ENCODE data around the gene PHYKPL. TPM values are rescaled to one million over a fixed set of nuclear protein-coding genes. Genes with fewer than 3 reads are reported as not detected.
"Not testable (repeated sequence)": the region's sequence is repeated elsewhere in the genome, so short reads cannot be mapped to it uniquely, and the experiment has no call there.

The PHYKPL gene
- total RNA-seq, 2 experiments from 2014 or later = 65.5 to 68.2 TPM

DNA sequence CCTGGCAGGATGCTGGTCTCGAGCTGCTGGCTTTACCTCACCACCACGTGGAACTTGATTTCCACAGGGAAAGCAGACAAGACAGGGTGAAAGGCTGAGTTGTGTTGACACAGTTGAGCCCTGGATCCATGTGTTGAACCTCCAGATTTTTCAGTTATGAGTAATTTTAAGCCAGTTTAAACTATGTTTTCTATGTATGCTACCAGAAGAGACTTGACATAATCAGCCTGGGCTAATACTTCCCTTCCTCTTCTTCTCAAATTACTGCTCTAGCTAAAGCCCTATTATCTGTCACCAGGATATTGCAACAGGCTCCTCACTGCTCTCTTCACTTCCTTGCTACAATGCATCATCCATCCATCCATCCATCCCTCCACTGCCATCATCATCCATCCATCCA lies 12.0 kb upstream of the PHYKPL start:
- ChIA-PET POLR2A (no interaction called here), CTCF (no interaction called here)

GRCh38 chr5:178242416-178242815 lies 9.8 kb upstream of the PHYKPL start:
- POLR2A ChIA-PET = no interaction called here
- CTCF ChIA-PET = no interaction called here

- ChIA-PET CTCF (interaction anchor here (1.4 kb wide), 1 partner anchor 11 kb away, joined by 3 read pairs; no protein-coding TSS in a partner anchor), POLR2A (interaction anchor here (1.0 kb wide), 1 partner anchor 10 kb away, joined by 5 read pairs; the partner anchor contains the start of gene PHYKPL)
Observed at GRCh38 chr5:178241688-178242231, 9.2 kb upstream of the PHYKPL start.

DNA sequence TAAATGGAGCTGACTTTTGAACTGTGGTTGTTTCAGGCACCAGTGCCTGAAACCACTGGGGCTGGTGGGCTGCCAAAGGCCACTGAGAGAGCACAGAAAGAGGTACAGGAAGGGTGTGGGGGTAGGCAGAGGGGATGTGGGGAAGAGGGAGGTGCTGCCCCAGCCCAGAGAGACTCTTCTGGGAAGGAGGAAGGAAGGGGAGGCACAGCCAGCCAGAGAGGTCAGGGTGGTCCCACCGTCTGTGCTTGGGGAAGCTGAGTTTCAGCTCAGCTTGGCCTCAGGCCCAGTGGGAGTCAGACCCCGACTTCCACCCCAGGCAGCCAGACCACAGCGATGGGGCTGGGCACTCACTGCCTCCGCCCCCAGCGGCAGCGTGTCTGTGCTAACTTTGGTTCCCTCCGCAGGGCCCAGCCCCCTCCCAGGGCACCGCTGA lies 8.6 kb upstream of the PHYKPL start:
- ChIA-PET POLR2A (interaction anchor here (1.0 kb wide), 1 partner anchor 9 kb away, joined by 5 read pairs; the partner anchor contains the start of gene PHYKPL), CTCF (interaction anchor here (0.7 to 1.4 kb wide), 2 partner anchors 12 to 1245 kb away, joined by 3 read pairs; no protein-coding TSS in a partner anchor)

DNA sequence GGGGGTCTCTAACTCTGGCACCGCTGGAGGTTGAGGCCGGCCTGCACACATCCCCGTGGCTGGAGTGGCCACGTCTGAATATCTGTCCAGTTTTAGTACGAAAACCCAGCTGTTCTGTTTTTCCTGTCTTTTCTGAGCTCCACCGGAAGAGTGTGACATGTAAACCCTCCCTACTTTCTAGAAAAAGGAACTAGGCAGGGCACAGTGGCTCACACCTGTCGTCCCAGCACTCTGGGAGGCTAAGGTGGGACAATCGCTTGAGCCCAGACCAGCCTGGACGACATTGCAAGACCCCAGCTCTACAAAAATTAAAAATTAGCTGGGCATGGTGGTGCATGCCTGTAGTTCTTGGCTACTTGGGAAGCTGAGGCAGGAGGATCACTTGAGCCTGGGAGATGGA lies 8.2 kb upstream of the PHYKPL start:
- CTCF ChIA-PET = interaction anchor here (0.7 to 1.4 kb wide), 2 partner anchors 12 to 1246 kb away, joined by 3 read pairs; no protein-coding TSS in a partner anchor
- POLR2A ChIA-PET = interaction anchor here (1.0 kb wide), 1 partner anchor 9 kb away, joined by 5 read pairs; the partner anchor contains the start of gene PHYKPL

DNA sequence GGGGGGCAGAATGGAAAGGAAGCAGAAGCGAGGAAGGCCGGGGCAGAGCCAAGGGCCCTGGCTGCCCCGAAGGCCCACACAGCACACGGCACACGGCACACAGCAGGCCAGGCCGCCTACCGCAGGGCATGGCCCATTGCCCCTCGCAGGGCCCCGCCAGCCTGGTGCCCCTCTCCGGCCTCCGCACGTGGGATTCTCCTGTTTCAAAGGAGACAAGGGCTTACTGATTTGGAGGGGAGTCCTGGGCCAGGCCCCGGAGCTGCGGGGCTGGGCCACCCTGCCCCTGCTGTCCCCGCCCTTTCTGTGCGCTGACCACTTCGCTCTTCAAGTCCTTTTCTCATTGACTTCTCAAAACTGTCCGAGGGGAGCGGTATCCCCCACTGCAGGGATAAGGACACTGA lies 7.7 kb upstream of the PHYKPL start:
- CTCF ChIA-PET = no interaction called here

GRCh38 chr5:178239626-178240301 lies 7.2 kb upstream of the PHYKPL start:
- POLR2A ChIA-PET = interaction anchor here (1.2 kb wide), 1 partner anchor 9 kb away, joined by 4 read pairs; no protein-coding TSS in a partner anchor
- CTCF ChIA-PET = not testable (repeated sequence)

More for the DNA sequence above, 7.7 kb upstream of the PHYKPL start:
- POLR2A ChIA-PET = no interaction called here

DNA sequence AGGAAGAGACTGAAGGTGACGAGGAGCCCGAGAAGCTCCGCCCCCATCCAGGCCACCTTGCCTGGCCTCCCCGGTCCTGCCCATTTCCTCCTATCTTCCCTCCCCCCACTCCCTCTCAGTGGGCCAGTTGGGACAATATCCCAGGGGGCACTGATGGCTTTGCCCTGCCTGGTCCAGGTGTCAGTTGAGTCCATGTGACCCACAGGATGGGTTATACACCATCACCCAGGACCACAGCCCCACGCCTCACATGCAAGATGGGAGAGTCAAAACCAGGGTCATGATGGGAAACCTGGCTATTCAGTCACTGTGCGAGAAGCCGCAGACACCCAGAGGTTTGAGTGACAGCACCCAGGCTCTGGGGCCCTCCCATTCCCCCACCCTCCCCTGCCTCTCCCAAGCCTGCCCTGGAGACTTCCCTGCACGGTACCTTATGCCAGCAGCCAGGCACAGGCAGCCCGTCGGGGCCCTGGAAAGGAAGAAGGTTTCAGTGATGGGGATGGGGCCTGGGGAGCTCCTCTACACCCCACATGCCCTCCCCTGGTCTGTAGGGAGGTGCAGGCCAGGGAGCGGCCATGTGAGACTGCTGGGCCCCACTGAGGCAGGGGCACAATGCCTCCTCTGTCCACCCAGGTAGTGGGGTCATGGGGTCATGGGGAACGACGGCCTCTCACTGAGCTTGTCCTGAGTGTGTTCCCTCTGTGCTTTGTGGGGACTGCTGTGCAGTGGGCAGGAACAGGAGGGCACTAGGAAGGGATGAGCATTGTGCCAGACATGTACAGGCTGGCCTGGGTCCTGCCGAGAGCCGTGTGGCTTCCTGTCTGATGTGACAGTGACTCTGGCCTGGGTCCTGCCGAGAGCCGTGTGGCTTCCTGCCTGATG lies 6.3 kb upstream of the PHYKPL start:
- CTCF ChIA-PET = interaction anchor here (0.9 kb wide), 1 partner anchor 32 kb away, joined by 3 read pairs; no protein-coding TSS in a partner anchor
- POLR2A ChIA-PET = interaction anchor here (1.2 to 1.5 kb wide), 4 partner anchors 9 to 32 kb away, joined by 3 to 4 read pairs (median 4); no protein-coding TSS in a partner anchor

GRCh38 chr5:178238313-178238635 lies 5.7 kb upstream of the PHYKPL start:
- CTCF ChIA-PET = interaction anchor here (0.5 to 0.9 kb wide), 5 partner anchors 14 to 42 kb away, joined by 3 to 5 read pairs (median 3); no protein-coding TSS in a partner anchor
- POLR2A ChIA-PET = interaction anchor here (1.2 to 1.5 kb wide), 3 partner anchors 9 to 31 kb away, joined by 3 to 4 read pairs (median 3); no protein-coding TSS in a partner anchor

DNA sequence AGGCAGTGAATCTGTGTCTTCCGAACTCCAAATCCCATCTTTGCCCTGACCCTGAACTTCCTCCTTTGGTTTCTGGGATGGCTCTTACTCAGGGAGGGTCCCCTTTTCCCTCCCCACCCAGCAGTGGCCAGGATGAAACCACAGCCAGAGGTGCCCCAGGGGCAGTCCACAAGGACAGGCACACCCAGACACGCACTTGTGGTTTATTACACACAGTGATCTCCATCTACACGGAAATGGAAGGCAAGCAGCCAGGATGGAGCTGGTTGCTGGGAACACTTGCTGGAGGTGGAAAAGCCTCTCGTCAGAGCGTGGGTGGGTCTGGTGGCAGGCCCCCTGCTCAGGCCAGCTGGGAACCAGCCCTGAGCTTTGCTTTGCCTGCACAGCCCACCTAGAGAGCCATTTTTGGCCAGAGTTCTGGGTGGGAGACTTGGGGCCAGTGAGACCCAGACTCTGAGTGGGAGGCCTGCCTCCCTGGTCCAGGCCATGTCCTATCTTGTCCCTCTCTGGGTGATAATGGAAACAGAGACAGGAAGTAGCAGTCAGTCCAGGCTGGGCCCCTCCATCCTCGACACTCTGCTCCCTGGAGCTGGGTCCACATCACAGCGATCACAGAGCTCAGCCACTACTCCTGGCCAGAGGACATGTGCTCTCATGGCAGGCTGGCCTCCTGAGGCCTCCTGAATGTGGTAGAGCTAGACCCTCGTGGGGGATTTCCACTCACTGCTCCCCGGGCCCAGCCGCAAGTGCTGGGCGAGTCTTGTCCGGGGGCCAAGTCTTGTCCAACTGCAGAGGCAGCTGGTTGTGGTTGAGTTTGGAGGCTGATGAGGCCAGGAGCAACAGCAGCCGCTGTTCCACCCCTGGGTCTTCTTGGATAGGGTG lies 5.1 kb upstream of the PHYKPL start:
- ChIA-PET POLR2A (interaction anchor here (1.2 to 1.5 kb wide), 3 partner anchors 10 to 31 kb away, joined by 3 to 4 read pairs (median 3); no protein-coding TSS in a partner anchor), CTCF (interaction anchor here (0.5 to 0.9 kb wide), 4 partner anchors 15 to 43 kb away, joined by 3 to 5 read pairs (median 3); no protein-coding TSS in a partner anchor)

DNA sequence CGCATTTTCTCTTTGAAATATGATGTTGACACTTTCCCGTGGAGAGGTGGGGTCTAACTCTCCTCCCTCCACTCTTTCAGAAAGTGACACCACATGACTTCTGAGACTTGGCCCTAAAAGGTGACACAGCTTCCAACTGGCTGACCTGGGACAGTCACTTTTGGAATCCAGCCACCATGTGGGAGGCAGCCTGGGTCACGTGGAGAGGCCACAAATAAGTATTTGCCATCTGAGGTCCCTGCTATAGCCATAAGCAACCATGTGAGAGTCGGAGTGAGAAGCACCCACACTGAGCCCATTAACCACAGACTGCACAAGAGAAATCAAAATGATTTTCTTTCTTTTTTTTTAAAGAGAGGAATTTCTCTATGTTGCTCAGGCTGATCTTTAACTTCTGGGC lies 4.1 kb upstream of the PHYKPL start:
- CTCF ChIA-PET = no interaction called here
- POLR2A ChIA-PET = no interaction called here

- POLR2A ChIA-PET = interaction anchor here (1.5 kb wide), 1 partner anchor 42 kb away, joined by 3 read pairs; no protein-coding TSS in a partner anchor
- CTCF ChIA-PET = interaction anchor here (0.7 to 3.0 kb wide), 4 partner anchors 11 to 1254 kb away, joined by 3 to 22 read pairs (median 4); no protein-coding TSS in a partner anchor
Observed at GRCh38 chr5:178236126-178236525, 3.5 kb upstream of the PHYKPL start.

GRCh38 chr5:178235588-178235974 lies 3.0 kb upstream of the PHYKPL start:
- POLR2A ChIA-PET = interaction anchor here (1.0 to 1.5 kb wide), 2 partner anchors 31 to 42 kb away, joined by 3 to 5 read pairs; partner anchors contain the start of gene HNRNPAB
- CTCF ChIA-PET = interaction anchor here (0.7 to 3.0 kb wide), 11 partner anchors 8 to 1255 kb away, joined by 3 to 22 read pairs (median 4); partner anchors contain the start of genes COL23A1 and HNRNPAB

DNA sequence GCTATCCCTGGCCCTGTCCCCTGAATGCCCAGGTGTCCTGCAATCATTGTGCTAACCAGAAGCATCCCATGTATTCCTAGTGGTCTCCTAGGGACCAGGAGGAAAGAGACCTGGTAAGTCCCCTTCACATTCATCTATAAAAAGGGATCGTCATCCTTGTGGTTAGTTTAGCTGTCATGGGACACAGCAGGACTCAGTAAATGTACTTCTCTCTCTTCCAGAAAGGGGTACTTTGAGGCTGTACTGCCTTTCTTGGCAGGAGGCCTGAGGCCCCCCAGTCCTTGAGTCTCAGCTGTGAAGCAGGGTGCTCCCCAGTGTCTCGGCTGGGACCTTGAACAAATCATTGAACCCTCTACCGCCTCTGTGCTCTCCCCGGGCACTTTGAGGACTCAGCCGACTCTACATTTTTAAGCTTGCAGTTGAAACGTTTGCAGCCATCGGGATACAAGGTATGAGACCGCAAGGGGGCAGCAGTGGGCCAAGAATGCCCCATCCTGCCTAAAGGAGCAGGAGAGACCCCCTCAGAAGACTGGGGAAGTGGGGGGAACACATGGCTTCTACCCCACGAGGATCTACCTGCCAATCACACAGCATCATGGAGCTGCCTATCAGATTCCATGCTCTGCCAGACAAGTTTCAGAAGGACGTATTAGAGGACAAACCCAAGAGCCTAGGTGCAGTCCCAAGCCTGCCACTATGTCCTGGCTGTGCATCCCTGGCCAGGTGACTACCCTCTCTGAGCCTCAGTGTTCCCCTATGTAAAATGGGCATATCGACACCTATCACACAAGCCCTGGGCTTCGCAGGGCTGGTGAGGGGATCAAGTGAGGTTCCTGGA lies 2.4 kb upstream of the PHYKPL start:
- POLR2A ChIA-PET = interaction anchor here (0.6 to 1.5 kb wide), 3 partner anchors 24 to 43 kb away, joined by 3 to 5 read pairs (median 3); partner anchors contain the start of gene HNRNPAB

GRCh38 chr5:178234121-178234749 lies 1.6 kb upstream of the PHYKPL start:
- ChIA-PET POLR2A (interaction anchor here (1.0 to 1.5 kb wide), 2 partner anchors 30 to 44 kb away, joined by 3 to 5 read pairs; partner anchors contain the start of gene HNRNPAB), CTCF (interaction anchor here (0.5 to 3.0 kb wide), 13 partner anchors 9 to 1508 kb away, joined by 3 to 22 read pairs (median 3); partner anchors contain the start of genes COL23A1 and HNRNPAB)

More for the DNA sequence above, 2.4 kb upstream of the PHYKPL start:
- CTCF ChIA-PET = interaction anchor here (0.5 to 3.0 kb wide), 12 partner anchors 9 to 1508 kb away, joined by 3 to 22 read pairs (median 4); partner anchors contain the start of genes COL23A1 and HNRNPAB

GRCh38 chr5:178232920-178233429 lies 373 bp upstream of the PHYKPL start:
- CTCF ChIA-PET = no interaction called here
- POLR2A ChIA-PET = interaction anchor here (0.8 to 2.8 kb wide), 3 partner anchors 8 to 29 kb away, joined by 3 to 13 read pairs (median 5); partner anchors contain the start of gene HNRNPAB

Data from activated CD8-positive, alpha-beta memory T cell treated with anti-CD3 and anti-CD28 coated beads for 36 hours (primary cell).